H9 (cell line): ENCODE results near the gene MARS2. TPM values are rescaled to one million over a fixed set of nuclear protein-coding genes. Genes with fewer than 3 reads are reported as not detected.

Source experiments
- DNase-seq: peaks from one replicate; pipeline ENCODE4 v3.0.0-alpha.2; 2017
- H2AFZ ChIP-seq: one replicate; pipeline ENCODE4 v1.6.1; 2013; ENCODE audit warnings: mild to moderate bottlenecking, low read length, control low read depth, moderate library complexity
- H2AK5ac ChIP-seq: 2 replicates; pipeline ENCODE4 v1.6.1; 2013; ENCODE audit warnings: low read length, control low read depth, mixed read lengths; ENCODE audit not compliant: insufficient read length
- H2BK120ac ChIP-seq: one replicate; pipeline ENCODE4 v1.6.1; 2013; ENCODE audit warnings: low read depth, mild to moderate bottlenecking, low read length, control low read depth, inconsistent platforms; ENCODE audit not compliant: poor library complexity, severe bottlenecking
- H2BK12ac ChIP-seq: 2 replicates; pipeline ENCODE4 v1.6.1; 2013; ENCODE audit warnings: low read length, control low read depth, mixed read lengths, low read depth; ENCODE audit not compliant: insufficient read length
- H2BK15ac ChIP-seq: 2 replicates; pipeline ENCODE4 v1.6.1; 2013; ENCODE audit warnings: low read depth, low read length, control low read depth
- H2BK20ac ChIP-seq: one replicate; pipeline ENCODE4 v1.6.1; 2013; ENCODE audit warnings: low read depth, mild to moderate bottlenecking, low read length, control low read depth, inconsistent platforms; ENCODE audit not compliant: poor library complexity, severe bottlenecking
- H2BK5ac ChIP-seq: 2 replicates; pipeline ENCODE4 v1.6.1; 2013; ENCODE audit warnings: low read length, control low read depth, mixed read lengths; ENCODE audit not compliant: insufficient read length
- H3K14ac ChIP-seq: 2 replicates; pipeline ENCODE4 v1.6.1; 2013; ENCODE audit warnings: low read length, control low read depth; ENCODE audit not compliant: insufficient read depth
- H3K18ac ChIP-seq: 2 replicates; pipeline ENCODE4 v1.6.1; 2013; ENCODE audit warnings: low read depth, mild to moderate bottlenecking, mixed read lengths, low read length, control low read depth; ENCODE audit not compliant: insufficient read length
- H3K23ac ChIP-seq: 2 replicates; pipeline ENCODE4 v1.6.1; 2013; ENCODE audit warnings: low read length, control low read depth, mixed read lengths, low read depth; ENCODE audit not compliant: insufficient read length
- H3K23me2 ChIP-seq: 2 replicates; pipeline ENCODE4 v1.6.1; 2013; ENCODE audit warnings: low read depth, mild to moderate bottlenecking, mixed read lengths, low read length, control low read depth; ENCODE audit not compliant: insufficient read length, poor library complexity, severe bottlenecking
- H3K27ac ChIP-seq: 2 replicates; pipeline ENCODE4 v1.5.1; 2013; ENCODE audit warnings: low read length, control low read depth, mixed read lengths, low read depth; ENCODE audit not compliant: insufficient read length
- H3K27me3 ChIP-seq: 2 replicates; pipeline ENCODE4 v1.6.1; 2013; ENCODE audit warnings: low read length, control low read depth, inconsistent platforms; ENCODE audit not compliant: insufficient read depth
- H3K4ac ChIP-seq: 2 replicates; pipeline ENCODE4 v1.6.1; 2013; ENCODE audit warnings: low read depth, mild to moderate bottlenecking, control low read depth, inconsistent platforms, low read length, moderate library complexity
- H3K4me1 ChIP-seq: 2 replicates; pipeline ENCODE4 v1.6.1; 2013; ENCODE audit warnings: low read length, control low read depth, inconsistent platforms; ENCODE audit not compliant: insufficient read depth
- H3K4me2 ChIP-seq: 2 replicates; pipeline ENCODE4 v1.6.1; 2013; ENCODE audit warnings: low read length, control low read depth, mixed read lengths; ENCODE audit not compliant: insufficient read length, insufficient read depth
- H3K56ac ChIP-seq: 2 replicates; pipeline ENCODE4 v1.6.1; 2013; ENCODE audit warnings: low read depth, mild to moderate bottlenecking, mixed read lengths, low read length, control low read depth; ENCODE audit not compliant: insufficient read length
- H3K79me1 ChIP-seq: 2 replicates; pipeline ENCODE4 v1.6.1; 2013; ENCODE audit warnings: low read depth, mild to moderate bottlenecking, moderate library complexity, low read length, control low read depth, inconsistent platforms; ENCODE audit not compliant: insufficient read depth, poor library complexity, severe bottlenecking
- H3K79me2 ChIP-seq: 2 replicates; pipeline ENCODE4 v1.6.1; 2013; ENCODE audit warnings: low read length, control low read depth, inconsistent platforms; ENCODE audit not compliant: insufficient read depth
- H3K9ac ChIP-seq: 2 replicates; pipeline ENCODE4 v1.6.1; 2013; ENCODE audit warnings: low read length, control low read depth, mixed read lengths; ENCODE audit not compliant: insufficient read length; ENCODE audit errors: extremely low read depth
- H3K9me3 ChIP-seq: one replicate; pipeline ENCODE4 v1.6.1; 2013; ENCODE audit warnings: low read depth, low read length, inconsistent platforms; ENCODE audit not compliant: control insufficient read depth
- H3T11ph ChIP-seq: one replicate; pipeline ENCODE4 v1.6.1; 2013; ENCODE audit warnings: mild to moderate bottlenecking, low read length, control low read depth, inconsistent platforms
- H4K20me1 ChIP-seq: one replicate; pipeline ENCODE4 v1.6.1; 2013; ENCODE audit not compliant: control insufficient read depth, insufficient read length, insufficient read depth
- H4K5ac ChIP-seq: 2 replicates; pipeline ENCODE4 v1.6.1; 2013; ENCODE audit warnings: low read depth, mild to moderate bottlenecking, mixed read lengths, low read length, control low read depth; ENCODE audit not compliant: insufficient read length
- H4K8ac ChIP-seq: replicated peaks from 2 replicates; pipeline ENCODE4 v1.6.1; 2013; ENCODE audit warnings: low read length, control low read depth, mixed read lengths, low read depth; ENCODE audit not compliant: insufficient read length
- H4K91ac ChIP-seq: 2 replicates; pipeline ENCODE4 v1.6.1; 2013; ENCODE audit warnings: low read depth, mild to moderate bottlenecking, moderate library complexity, mixed read lengths, low read length, control low read depth; ENCODE audit not compliant: insufficient read length
- H3K27ac Mint-ChIP-seq, 3 experiments: 2 replicates in 2 of 3; 3 replicates in 1 of 3; pipeline ENCODE4 v1.8.0; 2020 to 2021; ENCODE audit warnings: mixed read lengths in 3 of 3, mild to moderate bottlenecking in 1 of 3, moderate library complexity in 1 of 3
- H3K27me3 Mint-ChIP-seq: 2 replicates; pipeline ENCODE4 v1.8.0; 2021; ENCODE audit warnings: low read depth, mild to moderate bottlenecking, moderate library complexity, mixed read lengths
- H3K36me3 Mint-ChIP-seq, 3 experiments: 2 replicates in 2 of 3; 3 replicates in 1 of 3; pipeline ENCODE4 v1.8.0; 2020 to 2021; ENCODE audit warnings: low read depth in 3 of 3, mixed read lengths in 3 of 3; ENCODE audit not compliant: insufficient read depth in 1 of 3
- H3K4me1 Mint-ChIP-seq, 2 experiments: 2 replicates each; pipeline ENCODE4 v1.8.0; 2020; ENCODE audit warnings: mixed read lengths in 2 of 2
- H3K4me3 Mint-ChIP-seq, 2 experiments: 2 replicates in 1 of 2; 3 replicates in 1 of 2; pipeline ENCODE4 v1.8.0; 2020 to 2021; ENCODE audit warnings: mild to moderate bottlenecking in 2 of 2, mixed read lengths in 2 of 2, moderate library complexity in 1 of 2
- H3K9me3 Mint-ChIP-seq, 2 experiments: 2 replicates in 1 of 2; 3 replicates in 1 of 2; pipeline ENCODE4 v1.8.0; 2020; ENCODE audit warnings: mild to moderate bottlenecking in 2 of 2, mixed read lengths in 2 of 2, moderate library complexity in 1 of 2
- CTCF ChIP-seq: fragments of 200-600 bp; sonication (generic); conservative IDR thresholded peaks from 3 replicates; pipeline ENCODE4 v1.8.0; 2021; ENCODE audit warnings: antibody characterized with exemption, mild to moderate bottlenecking
- total RNA-seq: library from RNA; stranded (reverse); gene quantifications from 2 replicates; pipeline ENCODE4 v1.2.1, GENCODE V29; 2021

The MARS2 gene
- total RNA-seq, 1 experiment from 2014 or later = 21.0 TPM

DNA sequence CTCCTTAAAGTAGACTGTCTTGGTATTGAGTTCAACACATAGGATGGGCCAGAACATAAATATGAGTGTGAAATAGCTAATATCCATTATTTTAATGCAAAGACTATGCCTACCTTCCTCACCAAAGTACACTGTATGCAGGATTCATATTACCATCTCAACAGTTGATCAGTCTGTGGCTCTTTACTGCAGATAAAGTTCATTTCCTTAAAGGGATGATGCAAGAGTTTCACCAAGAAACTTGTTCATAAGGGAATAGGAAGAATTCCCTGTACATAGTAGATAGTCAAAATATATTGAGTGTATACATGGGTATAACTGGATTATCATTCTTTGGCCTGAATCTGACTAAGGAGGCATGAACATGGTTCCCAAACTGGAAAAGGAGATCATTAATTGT is 35.0 kb downstream of the MARS2 start:
- no peak overlapping the region for H3K27ac Mint-ChIP-seq
- H2AFZ ChIP-seq = no peak overlapping the region
- H3K9me3 Mint-ChIP-seq = no peaks in the 10 kb centered on the region
- H2BK20ac ChIP-seq = no peak overlapping the region
- no peak for DNase-seq
- H2BK5ac ChIP-seq = no peak overlapping the region
- no peaks in the 10 kb centered on the region for H3K79me2 ChIP-seq
- H3K27me3 ChIP-seq = no peaks in the 10 kb centered on the region
- no peak overlapping the region for H3K4me2 ChIP-seq
- no peak overlapping the region for H4K91ac ChIP-seq
- H3T11ph ChIP-seq = no peak overlapping the region
- H2BK12ac ChIP-seq = no peak overlapping the region
- no peak overlapping the region for H2AK5ac ChIP-seq
- H3K56ac ChIP-seq = no peak overlapping the region
- TF ChIP-seq CTCF = no peak
- no peaks in the 10 kb centered on the region for H3K36me3 Mint-ChIP-seq
- no peak overlapping the region for H3K23ac ChIP-seq
- no peak overlapping the region for H3K18ac ChIP-seq
- H4K5ac ChIP-seq = no peak overlapping the region
- no peak overlapping the region for H4K8ac ChIP-seq
- H3K27ac ChIP-seq = no peak overlapping the region
- H3K4ac ChIP-seq = no peak overlapping the region
- no peaks in the 10 kb centered on the region for H3K23me2 ChIP-seq
- H3K4me1 ChIP-seq = no peaks in the 10 kb centered on the region
- H2BK120ac ChIP-seq = no peak overlapping the region
- H3K4me1 Mint-ChIP-seq = no peaks in the 10 kb centered on the region
- H3K4me3 Mint-ChIP-seq = no peak overlapping the region
- no peaks in the 10 kb centered on the region for H3K27me3 Mint-ChIP-seq
- no peak overlapping the region for H3K9ac ChIP-seq
- no peak overlapping the region for H3K14ac ChIP-seq
- H2BK15ac ChIP-seq = no peak overlapping the region
- H3K79me1 ChIP-seq = no peaks in the 10 kb centered on the region
- no peaks in the 10 kb centered on the region for H3K9me3 ChIP-seq
- no peaks in the 10 kb centered on the region for H4K20me1 ChIP-seq

Other genes with a start within 250 kb of the MARS2 start
- 844 and 846 TPM in 2 replicates for gene HSPD1, start 205.5 kb upstream of the MARS2 start, total RNA-seq
- gene HSPE1, start 205.0 kb upstream of the MARS2 start, total RNA-seq = 347 and 370 TPM in 2 replicates
- 54.0 and 57.6 TPM in 2 replicates for gene MOB4, start 189.3 kb upstream of the MARS2 start, total RNA-seq
- 0.11 and 0.28 TPM in 2 replicates for gene RFTN2, start 29.8 kb upstream of the MARS2 start, total RNA-seq
- gene BOLL, start 80.0 kb downstream of the MARS2 start, total RNA-seq = not detected in 2 replicates
- gene PLCL1, start 99.2 kb downstream of the MARS2 start, total RNA-seq = 0.04 TPM in 1 of 2 replicates, not detected in the other